ENCODE data around the gene NR2F1-AS1. TPM values are rescaled to one million over a fixed set of nuclear protein-coding genes. Genes with fewer than 3 reads are reported as not detected.
"Not testable (repeated sequence)": the region's sequence is repeated elsewhere in the genome, so short reads cannot be mapped to it uniquely, and the experiment has no call there.

Gene NR2F1-AS1
- total RNA-seq, 1 donor from 2014 or later, result not detected

GRCh38 chr5:93549594-93549993 lies 31.4 kb downstream of the NR2F1-AS1 start:
- peaks cover 11% of the 10 kb centered on the region for H3K27me3 Mint-ChIP-seq (ENCODE audit: insufficient read depth)
- H3K4me3 Mint-ChIP-seq; H3K4me1 Mint-ChIP-seq (ENCODE audit: low read depth); H3K36me3 Mint-ChIP-seq (ENCODE audit: low read depth); intact Hi-C loops (cut with micrococcal nuclease); H3K27ac Mint-ChIP-seq; DNase-seq (ENCODE audit: low spot score); H3K9me3 Mint-ChIP-seq: not testable (repeated sequence)

GRCh38 chr5:93545872-93546271 lies 35.1 kb downstream of the NR2F1-AS1 start:
- H3K27me3 Mint-ChIP-seq (ENCODE audit: insufficient read depth), result no peaks in the 10 kb centered on the region
- no peak overlapping the region for H3K4me3 Mint-ChIP-seq
- H3K36me3 Mint-ChIP-seq (ENCODE audit: low read depth), result no peaks in the 10 kb centered on the region
- intact Hi-C loops (cut with micrococcal nuclease), result no loop called here
- DNase-seq (ENCODE audit: low spot score), result no peak
- peaks cover 3% of the 10 kb centered on the region for H3K9me3 Mint-ChIP-seq
- H3K27ac Mint-ChIP-seq, result no peak overlapping the region
- no peaks in the 10 kb centered on the region for H3K4me1 Mint-ChIP-seq (ENCODE audit: low read depth)

GRCh38 chr5:93532370-93532769 lies 48.6 kb downstream of the NR2F1-AS1 start:
- DNase-seq (ENCODE audit: low spot score), result no peak
- no peaks in the 10 kb centered on the region for H3K27me3 Mint-ChIP-seq (ENCODE audit: insufficient read depth)
- intact Hi-C loops (cut with micrococcal nuclease), result no loop called here
- H3K36me3 Mint-ChIP-seq (ENCODE audit: low read depth), result no peaks in the 10 kb centered on the region
- H3K4me3 Mint-ChIP-seq, result no peak overlapping the region
- no peaks in the 10 kb centered on the region for H3K4me1 Mint-ChIP-seq (ENCODE audit: low read depth)
- no peak overlapping the region for H3K27ac Mint-ChIP-seq
- H3K9me3 Mint-ChIP-seq, result no peaks in the 10 kb centered on the region

- peaks cover 20% of the 10 kb centered on the region for H3K9me3 Mint-ChIP-seq
- intact Hi-C loops (cut with micrococcal nuclease); H3K4me3 Mint-ChIP-seq; DNase-seq (ENCODE audit: low spot score); H3K4me1 Mint-ChIP-seq (ENCODE audit: low read depth); H3K27me3 Mint-ChIP-seq (ENCODE audit: insufficient read depth); H3K27ac Mint-ChIP-seq; H3K36me3 Mint-ChIP-seq (ENCODE audit: low read depth): not testable (repeated sequence)
These were observed 59.2 kb downstream of the NR2F1-AS1 start for GRCh38 chr5:93521815-93522214.

GRCh38 chr5:93519740-93520139 lies 61.3 kb downstream of the NR2F1-AS1 start:
- intact Hi-C loops (cut with micrococcal nuclease), result no loop called here
- DNase-seq (ENCODE audit: low spot score), result no peak
- Mint-ChIP-seq H3K9me3 (peaks cover 11% of the 10 kb centered on the region), H3K4me3 (no peak overlapping the region), H3K27ac (no peak overlapping the region), H3K27me3 (ENCODE audit: insufficient read depth) (no peaks in the 10 kb centered on the region), H3K4me1 (ENCODE audit: low read depth) (no peaks in the 10 kb centered on the region), H3K36me3 (ENCODE audit: low read depth) (no peaks in the 10 kb centered on the region)

GRCh38 chr5:93517828-93518227 lies 63.2 kb downstream of the NR2F1-AS1 start:
- intact Hi-C loops (cut with micrococcal nuclease), result no loop called here
- Mint-ChIP-seq H3K27ac (no peak overlapping the region), H3K9me3 (peaks cover 8% of the 10 kb centered on the region)

GRCh38 chr5:93513298-93513697 lies 67.7 kb downstream of the NR2F1-AS1 start:
- Mint-ChIP-seq H3K36me3 (ENCODE audit: low read depth) (no peaks in the 10 kb centered on the region), H3K27me3 (ENCODE audit: insufficient read depth) (no peaks in the 10 kb centered on the region), H3K4me3 (no peak overlapping the region), H3K9me3 (no peaks in the 10 kb centered on the region), H3K4me1 (ENCODE audit: low read depth) (no peaks in the 10 kb centered on the region), H3K27ac (no peak overlapping the region)
- DNase-seq (ENCODE audit: low spot score), result no peak
- intact Hi-C loops (cut with micrococcal nuclease), result no loop called here

More at GRCh38 chr5:93517828-93518227, 63.2 kb downstream of the NR2F1-AS1 start:
- Mint-ChIP-seq H3K27me3 (ENCODE audit: insufficient read depth) (no peaks in the 10 kb centered on the region), H3K4me1 (ENCODE audit: low read depth) (no peaks in the 10 kb centered on the region), H3K4me3 (no peak overlapping the region), H3K36me3 (ENCODE audit: low read depth) (no peaks in the 10 kb centered on the region)
- no peak for DNase-seq (ENCODE audit: low spot score)

- no peaks in the 10 kb centered on the region for H3K27me3 Mint-ChIP-seq (ENCODE audit: insufficient read depth)
- no peak for DNase-seq (ENCODE audit: low spot score)
- no peaks in the 10 kb centered on the region for H3K36me3 Mint-ChIP-seq (ENCODE audit: low read depth)
- H3K4me1 Mint-ChIP-seq (ENCODE audit: low read depth), result no peaks in the 10 kb centered on the region
- H3K9me3 Mint-ChIP-seq, result no peaks in the 10 kb centered on the region
- H3K4me3 Mint-ChIP-seq, result no peak overlapping the region
- intact Hi-C loops (cut with micrococcal nuclease), result no loop called here
- H3K27ac Mint-ChIP-seq, result no peak overlapping the region
These were observed 68.2 kb downstream of the NR2F1-AS1 start for GRCh38 chr5:93512799-93513198.

GRCh38 chr5:93511445-93511844 lies 69.6 kb downstream of the NR2F1-AS1 start:
- Mint-ChIP-seq H3K36me3 (ENCODE audit: low read depth) (no peaks in the 10 kb centered on the region), H3K4me3 (no peak overlapping the region), H3K27me3 (ENCODE audit: insufficient read depth) (no peaks in the 10 kb centered on the region), H3K9me3 (no peaks in the 10 kb centered on the region), H3K27ac (no peak overlapping the region), H3K4me1 (ENCODE audit: low read depth) (no peaks in the 10 kb centered on the region)
- intact Hi-C loops (cut with micrococcal nuclease), result no loop called here
- DNase-seq (ENCODE audit: low spot score), result no peak

GRCh38 chr5:93510626-93511380 lies 70.2 kb downstream of the NR2F1-AS1 start:
- H3K36me3 Mint-ChIP-seq (ENCODE audit: low read depth), result no peaks in the 10 kb centered on the region

GRCh38 chr5:93505553-93505952 lies 75.5 kb downstream of the NR2F1-AS1 start:
- intact Hi-C loops (cut with micrococcal nuclease), result not testable (repeated sequence)

More at GRCh38 chr5:93510626-93511380, 70.2 kb downstream of the NR2F1-AS1 start:
- DNase-seq (ENCODE audit: low spot score), result no peak
- H3K4me1 Mint-ChIP-seq (ENCODE audit: low read depth), result no peaks in the 10 kb centered on the region
- no peaks in the 10 kb centered on the region for H3K27me3 Mint-ChIP-seq (ENCODE audit: insufficient read depth)
- no peak overlapping the region for H3K27ac Mint-ChIP-seq
- H3K9me3 Mint-ChIP-seq, result no peaks in the 10 kb centered on the region
- intact Hi-C loops (cut with micrococcal nuclease), result no loop called here
- H3K4me3 Mint-ChIP-seq, result no peak overlapping the region

GRCh38 chr5:93503598-93504067 lies 77.4 kb downstream of the NR2F1-AS1 start:
- Mint-ChIP-seq H3K9me3 (no peaks in the 10 kb centered on the region), H3K27ac (no peak overlapping the region), H3K36me3 (ENCODE audit: low read depth) (no peaks in the 10 kb centered on the region), H3K4me1 (ENCODE audit: low read depth) (no peaks in the 10 kb centered on the region), H3K27me3 (ENCODE audit: insufficient read depth) (peaks cover 3% of the 10 kb centered on the region), H3K4me3 (no peak overlapping the region)
- intact Hi-C loops (cut with micrococcal nuclease), result no loop called here
- DNase-seq (ENCODE audit: low spot score), result no peak

More at GRCh38 chr5:93505553-93505952, 75.5 kb downstream of the NR2F1-AS1 start:
- H3K9me3 Mint-ChIP-seq; H3K4me1 Mint-ChIP-seq (ENCODE audit: low read depth); H3K36me3 Mint-ChIP-seq (ENCODE audit: low read depth); H3K27ac Mint-ChIP-seq; H3K27me3 Mint-ChIP-seq (ENCODE audit: insufficient read depth); DNase-seq (ENCODE audit: low spot score); H3K4me3 Mint-ChIP-seq: not testable (repeated sequence)

- intact Hi-C loops (cut with micrococcal nuclease), result no loop called here
- H3K9me3 Mint-ChIP-seq, result no peaks in the 10 kb centered on the region
- no peaks in the 10 kb centered on the region for H3K4me1 Mint-ChIP-seq (ENCODE audit: low read depth)
- no peak overlapping the region for H3K27ac Mint-ChIP-seq
- DNase-seq (ENCODE audit: low spot score), result no peak
- H3K4me3 Mint-ChIP-seq, result no peak overlapping the region
- H3K27me3 Mint-ChIP-seq (ENCODE audit: insufficient read depth), result peaks cover 4% of the 10 kb centered on the region
- H3K36me3 Mint-ChIP-seq (ENCODE audit: low read depth), result no peaks in the 10 kb centered on the region
These were observed 83.9 kb downstream of the NR2F1-AS1 start for GRCh38 chr5:93497096-93497495.
